ENCODE measurements around the gene SMIM41. TPM values are rescaled to one million over a fixed set of nuclear protein-coding genes. Genes with fewer than 3 reads are reported as not detected.

Gene SMIM41
- polyA plus RNA-seq, 1 donor from 2014 or later = not detected

DNA sequence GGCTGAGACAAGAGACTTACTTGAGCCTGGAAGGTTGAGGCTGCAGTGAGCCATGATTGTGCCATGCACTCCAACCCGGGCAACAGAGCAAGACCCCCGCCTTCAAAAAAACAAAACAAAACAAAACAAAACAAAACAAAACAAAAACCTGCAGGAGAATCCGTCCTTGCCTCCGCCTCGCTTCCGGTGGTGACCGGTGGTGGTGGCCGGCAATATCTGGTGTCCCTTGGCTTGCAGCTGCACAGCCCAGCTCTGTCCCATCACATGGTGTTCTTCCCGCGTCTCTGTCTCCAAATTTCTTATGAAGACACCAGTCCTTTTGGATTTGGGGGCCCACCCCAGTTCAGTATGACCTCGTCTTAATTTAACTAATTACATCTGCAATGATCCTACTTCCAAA lies 10.0 kb downstream of the SMIM41 start:
- Histone ChIP-seq H4K20me1 (ENCODE audit: insufficient read depth) (no peaks in the 10 kb centered on the region), H3K27ac (ENCODE audit: low read length) (no peak overlapping the region), H3K4me3 (ENCODE audit: low read length) (no peak overlapping the region), H3K9me3 (ENCODE audit: low read length) (no peaks in the 10 kb centered on the region), H3K27me3 (ENCODE audit: insufficient read depth, low read depth, low read length) (no peaks in the 10 kb centered on the region), H3K79me2 (replicated peaks; ENCODE audit: insufficient read depth, low read length) (no peaks in the 10 kb centered on the region), H3K36me3 (ENCODE audit: insufficient read depth, low read length) (no peaks in the 10 kb centered on the region), H2AFZ (ENCODE audit: low read depth, low read length) (no peak overlapping the region), H3K9me2 (ENCODE audit: insufficient read depth, low read length) (no peaks in the 10 kb centered on the region), H3K9ac (ENCODE audit: low read length) (no peak overlapping the region), H3K4me2 (ENCODE audit: low read length) (no peak overlapping the region), H3F3A (ENCODE audit: insufficient read depth, low read length, poor library complexity, severe bottlenecking) (no peaks in the 10 kb centered on the region)
- TF ChIP-seq REST (IDR thresholded peaks at IDR 0.05; ENCODE audit: borderline replicate concordance) (no peak), EP300 (conservative IDR thresholded peaks at IDR 0.05; ENCODE audit: poor library complexity, severe bottlenecking) (no peak), RAD21 (conservative IDR thresholded peaks at IDR 0.05) (no peak), TAF1 (IDR thresholded peaks at IDR 0.05; ENCODE audit: low read depth) (no peak), SMC3 (conservative IDR thresholded peaks at IDR 0.05; ENCODE audit: poor library complexity) (no peak), POLR2AphosphoS5 (IDR thresholded peaks at IDR 0.05) (no peak), MXI1 (conservative IDR thresholded peaks at IDR 0.05; ENCODE audit: poor library complexity, severe bottlenecking) (no peak), EZH2 (IDR thresholded peaks at IDR 0.05; ENCODE audit: borderline replicate concordance, insufficient read depth, low read length, poor library complexity, severe bottlenecking) (no peak)
- TF ChIP-seq, protein P1, sequence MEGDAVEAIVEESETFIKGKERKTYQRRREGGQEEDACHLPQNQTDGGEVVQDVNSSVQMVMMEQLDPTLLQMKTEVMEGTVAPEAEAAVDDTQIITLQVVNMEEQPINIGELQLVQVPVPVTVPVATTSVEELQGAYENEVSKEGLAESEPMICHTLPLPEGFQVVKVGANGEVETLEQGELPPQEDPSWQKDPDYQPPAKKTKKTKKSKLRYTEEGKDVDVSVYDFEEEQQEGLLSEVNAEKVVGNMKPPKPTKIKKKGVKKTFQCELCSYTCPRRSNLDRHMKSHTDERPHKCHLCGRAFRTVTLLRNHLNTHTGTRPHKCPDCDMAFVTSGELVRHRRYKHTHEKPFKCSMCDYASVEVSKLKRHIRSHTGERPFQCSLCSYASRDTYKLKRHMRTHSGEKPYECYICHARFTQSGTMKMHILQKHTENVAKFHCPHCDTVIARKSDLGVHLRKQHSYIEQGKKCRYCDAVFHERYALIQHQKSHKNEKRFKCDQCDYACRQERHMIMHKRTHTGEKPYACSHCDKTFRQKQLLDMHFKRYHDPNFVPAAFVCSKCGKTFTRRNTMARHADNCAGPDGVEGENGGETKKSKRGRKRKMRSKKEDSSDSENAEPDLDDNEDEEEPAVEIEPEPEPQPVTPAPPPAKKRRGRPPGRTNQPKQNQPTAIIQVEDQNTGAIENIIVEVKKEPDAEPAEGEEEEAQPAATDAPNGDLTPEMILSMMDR (IDR thresholded peaks at IDR 0.05; ENCODE audit: poor library complexity, severe bottlenecking) = no peak

GRCh38 chr12:52090291-52090690 lies 10.8 kb downstream of the SMIM41 start:
- Histone ChIP-seq H3K36me3 (ENCODE audit: insufficient read depth, low read length) (no peaks in the 10 kb centered on the region), H3K9ac (ENCODE audit: low read length) (no peak overlapping the region), H4K20me1 (ENCODE audit: insufficient read depth) (no peaks in the 10 kb centered on the region), H3K4me2 (ENCODE audit: low read length) (no peak overlapping the region), H2AFZ (ENCODE audit: low read depth, low read length) (no peak overlapping the region), H3K4me3 (ENCODE audit: low read length) (no peak overlapping the region), H3K79me2 (replicated peaks; ENCODE audit: insufficient read depth, low read length) (no peaks in the 10 kb centered on the region), H3K27me3 (ENCODE audit: insufficient read depth, low read depth, low read length) (no peaks in the 10 kb centered on the region), H3K27ac (ENCODE audit: low read length) (no peak overlapping the region), H3K9me3 (ENCODE audit: low read length) (no peaks in the 10 kb centered on the region), H3K9me2 (ENCODE audit: insufficient read depth, low read length) (no peaks in the 10 kb centered on the region), H3F3A (ENCODE audit: insufficient read depth, low read length, poor library complexity, severe bottlenecking) (no peaks in the 10 kb centered on the region)
- no peak for TF ChIP-seq REST (IDR thresholded peaks at IDR 0.05; ENCODE audit: borderline replicate concordance)
- TF ChIP-seq MXI1 (conservative IDR thresholded peaks at IDR 0.05; ENCODE audit: poor library complexity, severe bottlenecking) = no peak
- no peak for TF ChIP-seq POLR2AphosphoS5 (IDR thresholded peaks at IDR 0.05)
- TF ChIP-seq, protein P1 (IDR thresholded peaks at IDR 0.05; ENCODE audit: poor library complexity, severe bottlenecking) = no peak
- TF ChIP-seq EP300 (conservative IDR thresholded peaks at IDR 0.05; ENCODE audit: poor library complexity, severe bottlenecking) = no peak
- TF ChIP-seq SMC3 (conservative IDR thresholded peaks at IDR 0.05; ENCODE audit: poor library complexity) = no peak
- TF ChIP-seq TAF1 (IDR thresholded peaks at IDR 0.05; ENCODE audit: low read depth) = no peak
- TF ChIP-seq RAD21 (conservative IDR thresholded peaks at IDR 0.05) = no peak
- no peak for TF ChIP-seq EZH2 (IDR thresholded peaks at IDR 0.05; ENCODE audit: borderline replicate concordance, insufficient read depth, low read length, poor library complexity, severe bottlenecking)
